HUES48 (cell line): Measurements from ENCODE around the gene RECQL.
A peak's percentile ranks its signal among the peaks of the same experiment; 100 is the strongest.
"Not testable (repeated sequence)": the region's sequence is repeated elsewhere in the genome, so short reads cannot be mapped to it uniquely, and the experiment has no call there.

Experiments
- H3K27ac ChIP-seq: one replicate; pipeline ENCODE4 v1.7.0; 2013; ENCODE audit warnings: low read depth, low read length, inconsistent platforms
- H3K27me3 ChIP-seq: 2 replicates; pipeline ENCODE4 v1.6.1; 2013; ENCODE audit warnings: mild to moderate bottlenecking, low read length; ENCODE audit not compliant: control insufficient read depth, insufficient read depth
- H3K36me3 ChIP-seq: 2 replicates; pipeline ENCODE4 v1.6.1; 2013; ENCODE audit warnings: low read length; ENCODE audit not compliant: control insufficient read depth, insufficient read depth
- H3K4me1 ChIP-seq: 2 replicates; pipeline ENCODE4 v1.6.1; 2013; ENCODE audit warnings: mild to moderate bottlenecking, low read length; ENCODE audit not compliant: control insufficient read depth, insufficient read depth
- H3K4me3 ChIP-seq: 2 replicates; pipeline ENCODE4 v1.5.1; 2013; ENCODE audit warnings: mild to moderate bottlenecking, low read depth, low read length
- H3K9ac ChIP-seq: 2 replicates; pipeline ENCODE4 v1.6.1; 2013; ENCODE audit warnings: mild to moderate bottlenecking, low read depth, low read length, moderate library complexity
- H3K9me3 ChIP-seq: 2 replicates; pipeline ENCODE4 v1.6.1; 2013; ENCODE audit warnings: low read length; ENCODE audit not compliant: control insufficient read depth, insufficient read depth

RECQL gene

DNA sequence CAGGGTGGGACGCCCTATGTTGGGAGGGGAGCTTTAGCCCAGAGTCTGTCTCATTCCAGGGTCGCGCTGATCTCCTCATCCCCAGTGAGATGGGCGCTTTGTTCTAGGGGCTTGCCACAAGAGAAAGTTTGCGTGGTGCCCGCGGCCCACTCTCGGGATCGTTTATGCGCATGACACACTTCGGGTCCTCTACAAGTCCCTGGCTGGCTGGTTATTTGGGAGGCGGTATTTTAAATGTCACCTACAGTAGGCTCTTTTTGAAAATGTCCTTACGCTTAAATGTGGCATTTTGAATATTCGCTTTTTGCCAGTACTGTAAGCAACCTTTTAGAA, 695 bp upstream of the RECQL start:
- Histone ChIP-seq H3K9ac (peak overlapping the region; percentile 84), H3K36me3 (peaks cover 19% of the 10 kb centered on the region), H3K4me1 (peaks cover 9% of the 10 kb centered on the region), H3K27ac (peak overlapping the region; percentile 89), H3K4me3 (peak overlapping the region; percentile 81), H3K9me3 (no peaks in the 10 kb centered on the region), H3K27me3 (no peaks in the 10 kb centered on the region)

DNA sequence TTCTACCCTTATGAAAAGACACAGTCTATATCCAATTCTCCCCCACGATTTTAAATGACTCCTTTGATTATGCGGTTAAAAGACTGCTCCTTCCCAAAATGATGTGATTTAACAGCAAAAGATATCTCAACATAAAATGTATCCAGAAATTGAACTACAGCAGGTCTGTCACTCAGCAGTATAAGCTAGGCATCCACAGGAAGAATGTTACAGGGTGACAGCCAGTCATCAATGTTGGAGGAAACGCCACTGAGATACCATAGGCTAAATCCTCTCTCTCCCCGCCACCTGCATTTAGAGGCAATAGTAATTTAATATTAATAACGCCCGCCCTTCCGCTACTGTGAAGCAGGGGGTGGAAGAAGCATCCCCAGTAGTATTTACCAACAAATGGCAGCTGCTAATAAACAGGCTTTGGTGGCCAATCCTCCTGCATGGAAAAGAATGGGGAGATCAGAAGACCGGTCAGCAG, 613 bp downstream of the RECQL start:
- Histone ChIP-seq H3K27ac (peak overlapping the region; percentile 88), H3K36me3 (peaks cover 32% of the 10 kb centered on the region), H3K9me3 (no peaks in the 10 kb centered on the region), H3K4me3 (peak overlapping the region; percentile 81), H3K4me1 (peaks cover 9% of the 10 kb centered on the region), H3K9ac (peak overlapping the region; percentile 68), H3K27me3 (no peaks in the 10 kb centered on the region)

DNA sequence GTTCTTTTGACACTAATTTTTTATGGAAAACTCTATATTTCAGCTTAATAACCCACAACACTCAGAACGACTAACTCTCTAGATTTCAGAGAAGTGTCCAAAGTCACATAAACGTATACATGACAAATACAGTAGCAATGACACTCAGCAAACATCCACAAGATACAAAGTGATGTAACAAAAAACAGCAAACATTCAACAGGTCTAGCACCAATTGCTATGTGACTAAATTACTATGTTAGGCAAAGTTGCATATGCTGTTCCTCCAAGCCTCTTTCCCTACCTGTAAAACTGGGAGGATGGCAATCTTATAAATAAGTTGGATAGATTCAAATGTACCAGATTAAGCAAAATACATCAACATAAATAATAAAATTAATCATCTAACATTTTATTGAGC, 1.7 kb downstream of the RECQL start:
- H3K9ac ChIP-seq: no peak overlapping the region
- peaks cover 41% of the 10 kb centered on the region for H3K36me3 ChIP-seq
- no peaks in the 10 kb centered on the region for H3K27me3 ChIP-seq
- no peaks in the 10 kb centered on the region for H3K9me3 ChIP-seq
- H3K4me1 ChIP-seq: peaks cover 9% of the 10 kb centered on the region
- H3K4me3 ChIP-seq: 0 out of 2 replicates have a peak overlapping the region, but pooled peaks have one; percentile 81
- H3K27ac ChIP-seq: no peak overlapping the region

GRCh38 chr12:21485998-21486397, 15.4 kb downstream of the RECQL start:
- Histone ChIP-seq H3K9me3 (no peaks in the 10 kb centered on the region), H3K4me1 (no peaks in the 10 kb centered on the region), H3K27ac (no peak overlapping the region), H3K27me3 (no peaks in the 10 kb centered on the region), H3K4me3 (no peak overlapping the region), H3K9ac (no peak overlapping the region), H3K36me3 (peaks cover 57% of the 10 kb centered on the region)

- Histone ChIP-seq H3K27me3 (no peaks in the 10 kb centered on the region), H3K9me3 (no peaks in the 10 kb centered on the region), H3K36me3 (peaks cover 60% of the 10 kb centered on the region), H3K4me3 (no peak overlapping the region), H3K4me1 (no peaks in the 10 kb centered on the region), H3K9ac (no peak overlapping the region), H3K27ac (no peak overlapping the region)
Measured at GRCh38 chr12:21483531-21483930, 17.9 kb downstream of the RECQL start.

DNA sequence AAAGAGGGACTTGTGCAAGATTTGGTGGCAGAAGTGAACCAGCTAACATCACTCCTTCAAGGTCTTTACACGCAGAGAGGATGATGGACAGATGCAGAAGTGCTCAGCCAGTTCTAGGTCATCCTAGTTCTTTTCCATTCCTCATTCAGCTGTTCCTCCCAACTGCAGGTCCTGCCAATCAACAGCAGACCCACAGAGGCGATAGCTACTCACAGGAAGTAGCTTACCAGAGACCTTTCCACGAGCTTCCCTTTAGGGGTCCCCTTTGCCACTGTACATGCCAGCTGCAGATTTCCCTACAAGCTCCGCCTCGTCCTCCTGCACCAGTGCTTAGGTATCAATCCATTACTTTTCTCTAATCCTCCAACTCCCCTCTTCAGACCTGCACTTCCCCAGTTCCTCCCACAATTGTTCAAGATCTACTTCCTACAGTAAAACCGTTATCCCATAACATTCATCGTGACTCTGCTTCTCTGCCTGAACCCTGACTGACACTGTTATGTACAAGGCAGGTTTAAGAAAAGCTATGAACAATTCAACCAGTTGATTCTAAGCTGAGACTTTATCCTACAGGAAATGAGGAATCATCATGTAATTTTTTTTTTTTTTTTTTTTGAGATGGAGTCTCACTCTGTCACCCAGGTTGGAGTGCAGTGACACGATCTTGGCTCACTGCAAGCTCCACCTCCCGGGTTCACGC, 22.5 kb downstream of the RECQL start:
- no peak overlapping the region for H3K4me3 ChIP-seq
- H3K9me3 ChIP-seq: no peaks in the 10 kb centered on the region
- H3K27ac ChIP-seq: no peak overlapping the region
- H3K36me3 ChIP-seq: peaks cover 86% of the 10 kb centered on the region
- H3K4me1 ChIP-seq: no peaks in the 10 kb centered on the region
- no peak overlapping the region; the same call in 1 of the 2 replicates for H3K9ac ChIP-seq
- no peaks in the 10 kb centered on the region for H3K27me3 ChIP-seq

- Histone ChIP-seq H3K4me1 (no peaks in the 10 kb centered on the region), H3K27me3 (no peaks in the 10 kb centered on the region), H3K27ac (no peak overlapping the region), H3K9ac (no peak overlapping the region), H3K9me3 (no peaks in the 10 kb centered on the region), H3K4me3 (no peak overlapping the region), H3K36me3 (peaks cover 88% of the 10 kb centered on the region)
Measured at GRCh38 chr12:21476949-21477348, 24.5 kb downstream of the RECQL start.

- Histone ChIP-seq H3K36me3 (peaks cover 85% of the 10 kb centered on the region), H3K4me1 (no peaks in the 10 kb centered on the region)
Measured at GRCh38 chr12:21475552-21475951, 25.9 kb downstream of the RECQL start.

DNA sequence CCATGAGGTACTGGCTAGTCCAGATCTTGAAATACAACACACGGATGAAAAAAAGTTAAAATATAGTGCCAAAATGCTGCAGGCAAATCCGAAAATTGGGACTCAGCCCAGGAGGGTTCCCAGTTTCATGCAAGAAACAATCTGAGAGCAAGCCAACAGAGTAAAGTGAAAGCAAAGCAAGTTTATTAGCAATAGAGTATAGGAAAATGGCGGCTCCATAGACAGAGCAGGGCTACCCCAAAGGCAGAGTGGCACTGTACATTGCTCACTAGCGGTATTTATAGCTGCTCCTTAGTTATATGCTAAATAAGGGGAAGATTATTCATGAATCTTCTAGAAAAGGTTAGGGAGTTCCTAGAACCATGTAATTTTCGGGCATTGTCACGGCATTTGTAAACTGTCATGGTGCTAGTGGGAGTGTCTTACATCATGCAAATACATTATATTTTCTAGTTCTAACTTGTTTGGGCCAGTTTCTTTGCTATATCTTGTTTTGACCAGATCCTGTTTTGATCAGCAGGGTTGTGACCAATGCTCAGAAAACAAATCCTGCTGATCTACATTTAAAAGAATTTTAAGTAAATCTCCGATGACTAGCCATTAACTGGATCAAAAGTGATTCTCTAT, 29.1 kb downstream of the RECQL start:
- Histone ChIP-seq H3K9ac (no peak overlapping the region), H3K4me3 (no peak overlapping the region), H3K27ac (no peak overlapping the region), H3K36me3 (peaks cover 82% of the 10 kb centered on the region), H3K9me3 (no peaks in the 10 kb centered on the region), H3K4me1 (no peaks in the 10 kb centered on the region), H3K27me3 (no peaks in the 10 kb centered on the region)

More at GRCh38 chr12:21475552-21475951, 25.9 kb downstream of the RECQL start:
- H3K9ac ChIP-seq: no peak overlapping the region
- H3K27ac ChIP-seq: no peak overlapping the region
- H3K27me3 ChIP-seq: no peaks in the 10 kb centered on the region
- no peaks in the 10 kb centered on the region for H3K9me3 ChIP-seq
- no peak overlapping the region for H3K4me3 ChIP-seq

- Histone ChIP-seq H3K9me3 (no peaks in the 10 kb centered on the region), H3K4me3 (no peak overlapping the region), H3K27ac (no peak overlapping the region), H3K4me1 (no peaks in the 10 kb centered on the region), H3K27me3 (no peaks in the 10 kb centered on the region), H3K36me3 (peaks cover 72% of the 10 kb centered on the region), H3K9ac (no peak overlapping the region)
Measured at GRCh38 chr12:21471294-21471693, 30.1 kb downstream of the RECQL start.

DNA sequence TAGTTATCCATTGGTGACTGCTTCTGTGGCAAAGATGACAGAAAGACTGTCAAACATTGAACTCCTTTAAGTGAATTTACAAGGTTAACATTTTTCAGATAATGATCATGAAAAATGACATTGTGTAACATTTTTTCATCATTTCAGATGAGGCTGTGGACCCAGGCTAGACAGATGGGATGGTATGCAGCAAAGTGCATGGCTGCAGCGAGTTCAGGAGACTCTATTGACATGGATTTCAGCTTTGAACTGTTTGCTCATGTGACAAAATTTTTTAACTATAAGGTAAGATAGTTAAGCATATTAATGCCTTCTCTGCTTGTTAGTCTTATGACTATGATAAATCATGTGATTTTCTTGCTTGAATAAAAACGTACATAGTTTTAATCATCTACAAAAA, 34.1 kb downstream of the RECQL start:
- not testable (repeated sequence) for H3K27ac ChIP-seq, H3K27me3 ChIP-seq, H3K4me3 ChIP-seq, H3K9ac ChIP-seq, H3K9me3 ChIP-seq, H3K4me1 ChIP-seq
- H3K36me3 ChIP-seq: peaks cover 33% of the 10 kb centered on the region
